ENCODE measurements around the gene L3MBTL3. TPM values are rescaled to one million over a fixed set of nuclear protein-coding genes. Genes with fewer than 3 reads are reported as not detected.
"Not testable (repeated sequence)": the region's sequence is repeated elsewhere in the genome, so short reads cannot be mapped to it uniquely, and the experiment has no call there.

L3MBTL3 gene
- total and polyA plus RNA-seq, 7 donors = 2.1 to 10.4 (median 4.2) TPM

DNA sequence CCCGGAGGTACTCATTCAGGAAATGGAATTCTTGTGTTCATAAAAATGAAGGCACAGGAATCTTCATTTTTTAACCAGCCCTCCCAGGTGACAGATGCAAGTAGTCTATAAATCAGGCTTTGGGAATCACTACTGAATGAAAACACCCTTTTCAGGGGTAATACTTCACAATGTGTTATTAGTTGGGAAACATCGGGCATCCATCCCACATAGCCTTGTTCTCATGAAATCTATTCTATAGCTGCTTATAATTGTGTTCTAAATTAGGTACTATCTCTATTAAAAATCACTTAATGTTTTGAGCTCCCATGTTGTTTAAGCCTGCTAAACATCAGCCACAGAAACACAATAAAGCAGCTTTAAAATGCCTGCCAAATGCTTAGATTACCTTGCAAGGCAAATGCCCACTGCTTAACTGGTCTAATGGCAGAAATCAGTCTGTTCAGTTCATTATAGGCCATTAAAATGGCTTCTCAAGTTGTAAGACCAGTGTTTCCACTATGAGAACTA lies 94.9 kb downstream of the L3MBTL3 start:
- intact Hi-C loops (cut with DNase I) = no loop called here

DNA sequence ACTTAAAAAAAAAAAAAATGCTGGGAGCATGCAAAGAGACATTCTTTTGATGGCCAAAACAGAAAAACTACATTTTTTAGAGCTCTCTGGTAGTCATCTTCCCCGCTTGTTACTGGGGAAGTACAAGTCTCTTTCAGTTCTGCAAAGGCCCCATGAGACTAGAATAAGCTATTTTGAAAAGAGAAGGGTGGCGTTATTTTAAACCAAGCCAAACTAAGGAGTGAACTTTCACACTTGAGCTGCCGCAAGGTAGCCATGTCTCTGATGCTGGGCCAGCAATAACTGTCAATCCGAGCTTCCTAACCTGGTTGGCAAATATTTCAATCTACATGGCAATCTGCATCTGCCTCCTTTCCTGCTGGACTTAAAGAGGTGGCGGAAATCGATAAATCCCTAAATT lies 96.7 kb downstream of the L3MBTL3 start:
- TF ChIP-seq POLR2A (IDR thresholded peaks at IDR 0.05) (no peak), EP300 (IDR thresholded peaks at IDR 0.05) (no peak), POLR2AphosphoS5 (IDR thresholded peaks at IDR 0.05) (no peak)
- TF ChIP-seq, protein P1, sequence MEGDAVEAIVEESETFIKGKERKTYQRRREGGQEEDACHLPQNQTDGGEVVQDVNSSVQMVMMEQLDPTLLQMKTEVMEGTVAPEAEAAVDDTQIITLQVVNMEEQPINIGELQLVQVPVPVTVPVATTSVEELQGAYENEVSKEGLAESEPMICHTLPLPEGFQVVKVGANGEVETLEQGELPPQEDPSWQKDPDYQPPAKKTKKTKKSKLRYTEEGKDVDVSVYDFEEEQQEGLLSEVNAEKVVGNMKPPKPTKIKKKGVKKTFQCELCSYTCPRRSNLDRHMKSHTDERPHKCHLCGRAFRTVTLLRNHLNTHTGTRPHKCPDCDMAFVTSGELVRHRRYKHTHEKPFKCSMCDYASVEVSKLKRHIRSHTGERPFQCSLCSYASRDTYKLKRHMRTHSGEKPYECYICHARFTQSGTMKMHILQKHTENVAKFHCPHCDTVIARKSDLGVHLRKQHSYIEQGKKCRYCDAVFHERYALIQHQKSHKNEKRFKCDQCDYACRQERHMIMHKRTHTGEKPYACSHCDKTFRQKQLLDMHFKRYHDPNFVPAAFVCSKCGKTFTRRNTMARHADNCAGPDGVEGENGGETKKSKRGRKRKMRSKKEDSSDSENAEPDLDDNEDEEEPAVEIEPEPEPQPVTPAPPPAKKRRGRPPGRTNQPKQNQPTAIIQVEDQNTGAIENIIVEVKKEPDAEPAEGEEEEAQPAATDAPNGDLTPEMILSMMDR (IDR thresholded peaks at IDR 0.05) = no peak
- 79 to 93% methylated on average over 6 of the region's 6 CpGs for WGBS, 2 donors
- no peak for DNase-seq
- Histone ChIP-seq H3K4me3 (no peak overlapping the region), H3K4me1 (no peaks in the 10 kb centered on the region), H3K27ac (no peak overlapping the region), H3K9me3 (no peaks in the 10 kb centered on the region), H3K27me3 (no peaks in the 10 kb centered on the region), H3K36me3 (no peaks in the 10 kb centered on the region)
- intact Hi-C loops (cut with DNase I) = no loop called here

More for the DNA sequence above, 94.9 kb downstream of the L3MBTL3 start:
- Histone ChIP-seq H3K9me3 (no peaks in the 10 kb centered on the region), H3K4me3 (no peak overlapping the region), H3K36me3 (no peaks in the 10 kb centered on the region), H3K27me3 (no peaks in the 10 kb centered on the region), H3K4me1 (no peaks in the 10 kb centered on the region), H3K27ac (no peak overlapping the region)
- WGBS, 2 donors = 95 to 99% methylated on average over 2 of the region's 2 CpGs
- DNase-seq = no peak
- TF ChIP-seq POLR2AphosphoS5 (IDR thresholded peaks at IDR 0.05) (no peak), EP300 (IDR thresholded peaks at IDR 0.05) (no peak), POLR2A (IDR thresholded peaks at IDR 0.05) (no peak)
- TF ChIP-seq, protein P1 (IDR thresholded peaks at IDR 0.05) = no peak

DNA sequence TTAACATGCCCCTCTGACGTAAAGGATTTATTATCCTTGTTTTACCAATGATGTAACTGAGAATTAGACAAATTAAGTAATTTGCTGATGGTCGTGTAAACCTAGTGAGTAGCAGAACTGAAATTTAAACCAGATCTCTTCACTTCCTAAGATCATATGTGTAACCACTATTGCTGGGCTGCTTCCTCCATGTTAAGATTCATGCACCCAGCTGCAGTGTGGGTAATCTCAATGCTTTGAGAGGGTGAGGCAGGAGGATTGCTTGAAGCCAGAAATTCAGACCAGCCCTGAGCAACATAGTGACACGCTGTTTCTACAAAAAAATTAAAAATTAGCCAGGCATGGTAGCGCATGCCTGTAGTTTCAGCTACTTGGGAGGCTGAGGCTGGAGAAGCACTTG lies 97.9 kb downstream of the L3MBTL3 start:
- TF ChIP-seq POLR2A (IDR thresholded peaks at IDR 0.05) (no peak), POLR2AphosphoS5 (IDR thresholded peaks at IDR 0.05) (no peak), EP300 (IDR thresholded peaks at IDR 0.05) (no peak)
- TF ChIP-seq, protein P1 (IDR thresholded peaks at IDR 0.05) = no peak
- Histone ChIP-seq H3K4me3 (no peak overlapping the region), H3K27ac (no peak overlapping the region), H3K4me1 (no peaks in the 10 kb centered on the region), H3K27me3 (no peaks in the 10 kb centered on the region), H3K36me3 (no peaks in the 10 kb centered on the region), H3K9me3 (no peaks in the 10 kb centered on the region)
- DNase-seq = no peak
- WGBS, 2 donors = 81 to 93% methylated on average over 4 of the region's 4 CpGs
- intact Hi-C loops (cut with DNase I) = no loop called here

DNA sequence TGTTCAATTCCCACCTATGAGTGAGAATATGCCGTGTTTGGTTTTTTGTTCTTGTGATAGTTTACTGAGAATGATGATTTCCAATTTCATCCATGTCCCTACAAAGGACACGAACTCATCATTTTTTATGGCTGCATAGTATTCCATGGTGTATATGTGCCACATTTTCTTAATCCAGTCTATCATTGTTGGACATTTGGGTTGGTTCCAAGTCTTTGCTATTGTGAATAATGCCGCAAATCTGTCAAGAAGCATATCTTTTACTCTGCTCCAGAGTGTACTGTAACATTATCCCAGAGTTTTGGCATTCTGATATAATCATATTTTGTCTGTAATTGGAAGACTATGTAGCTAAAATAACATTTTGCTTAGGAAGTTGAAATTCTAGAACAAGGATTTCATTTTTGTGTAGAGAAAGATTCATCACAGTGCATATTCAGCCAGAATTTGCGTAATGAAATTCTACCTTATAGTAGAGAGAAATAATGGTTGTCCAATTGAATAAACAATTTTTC lies 98.9 kb downstream of the L3MBTL3 start:
- intact Hi-C loops (cut with DNase I); H3K27me3 ChIP-seq; H3K27ac ChIP-seq; H3K4me3 ChIP-seq; DNase-seq; H3K9me3 ChIP-seq; H3K4me1 ChIP-seq; H3K36me3 ChIP-seq: not testable (repeated sequence)
- WGBS, 2 donors = 97 to 100% methylated on average over 2 of the region's 4 CpGs

DNA sequence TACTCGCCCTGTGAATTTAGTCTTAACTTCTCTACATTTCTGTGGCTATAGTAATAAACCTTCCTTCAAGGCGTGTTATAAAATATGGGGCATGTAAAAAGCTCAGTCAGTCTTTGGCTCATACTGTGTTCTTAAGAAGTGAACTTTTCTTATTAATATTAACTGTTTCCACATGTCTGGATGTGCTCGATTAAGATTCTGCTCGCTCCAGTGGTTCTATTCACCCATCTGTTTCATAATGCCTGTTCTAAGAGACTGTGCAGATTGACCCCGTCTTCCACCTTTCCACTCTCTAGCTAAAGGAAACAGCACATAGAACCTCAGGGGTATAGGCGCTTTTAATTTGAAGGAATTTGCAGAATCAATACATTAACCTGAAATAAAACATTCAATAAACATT lies 99.9 kb downstream of the L3MBTL3 start:
- Histone ChIP-seq H3K36me3 (no peaks in the 10 kb centered on the region), H3K4me1 (no peaks in the 10 kb centered on the region), H3K4me3 (no peak overlapping the region), H3K27ac (no peak overlapping the region), H3K9me3 (no peaks in the 10 kb centered on the region), H3K27me3 (no peaks in the 10 kb centered on the region)
- TF ChIP-seq EP300 (IDR thresholded peaks at IDR 0.05) (no peak), POLR2A (IDR thresholded peaks at IDR 0.05) (no peak), POLR2AphosphoS5 (IDR thresholded peaks at IDR 0.05) (no peak)
- TF ChIP-seq, protein P1 (IDR thresholded peaks at IDR 0.05) = no peak
- WGBS, 2 donors = 87 to 96% methylated on average over 6 of the region's 6 CpGs
- intact Hi-C loops (cut with DNase I) = no loop called here
- no peak for DNase-seq
